Activated T-helper 2 cell treated with anti-CD3 and anti-CD28 coated beads, Interferon-gamma antibody, Interleukin-2, Interleukin-4, amounts not matched to agents 10 μg/mL and 5 μg/mL and 100 μg/mL, durations not matched to agents 14 hours and 24 hours and 36 hours (primary cell): ENCODE results near the gene SGCB. TPM values are rescaled to one million over a fixed set of nuclear protein-coding genes. Genes with fewer than 3 reads are reported as not detected.

Experiments used
- DNase-seq: peaks from one replicate; pipeline ENCODE4 v3.0.0; 2021; ENCODE audit warnings: low spot score
- H3K27ac Mint-ChIP-seq: one replicate; pipeline ENCODE4 v1.8.0; 2021; ENCODE audit warnings: mixed read lengths
- H3K27me3 Mint-ChIP-seq: one replicate; pipeline ENCODE4 v1.8.0; 2021; ENCODE audit warnings: low read depth, mixed read lengths
- H3K36me3 Mint-ChIP-seq: one replicate; pipeline ENCODE4 v1.8.0; 2021; ENCODE audit warnings: low read depth, mixed read lengths
- H3K4me1 Mint-ChIP-seq: one replicate; pipeline ENCODE4 v1.8.0; 2021; ENCODE audit warnings: low read depth, mixed read lengths
- H3K4me3 Mint-ChIP-seq: one replicate; pipeline ENCODE4 v1.8.0; 2021; ENCODE audit warnings: low read depth, mild to moderate bottlenecking, moderate library complexity, mixed read lengths
- H3K9me3 Mint-ChIP-seq: one replicate; pipeline ENCODE4 v1.8.0; 2021; ENCODE audit warnings: mixed read lengths
- intact Hi-C: fragments of 100-400 bp; cut with micrococcal nuclease; formaldehyde crosslinking; loops from one replicate; pipeline ENCODE4 v1.15.1; 2023
- total RNA-seq: library from RNA; stranded (reverse); gene quantifications from 2 replicates; pipeline ENCODE4 v1.2.3, GENCODE V29; 2022

The SGCB gene
- total RNA-seq, 1 donor from 2014 or later: 21.2 TPM

DNA sequence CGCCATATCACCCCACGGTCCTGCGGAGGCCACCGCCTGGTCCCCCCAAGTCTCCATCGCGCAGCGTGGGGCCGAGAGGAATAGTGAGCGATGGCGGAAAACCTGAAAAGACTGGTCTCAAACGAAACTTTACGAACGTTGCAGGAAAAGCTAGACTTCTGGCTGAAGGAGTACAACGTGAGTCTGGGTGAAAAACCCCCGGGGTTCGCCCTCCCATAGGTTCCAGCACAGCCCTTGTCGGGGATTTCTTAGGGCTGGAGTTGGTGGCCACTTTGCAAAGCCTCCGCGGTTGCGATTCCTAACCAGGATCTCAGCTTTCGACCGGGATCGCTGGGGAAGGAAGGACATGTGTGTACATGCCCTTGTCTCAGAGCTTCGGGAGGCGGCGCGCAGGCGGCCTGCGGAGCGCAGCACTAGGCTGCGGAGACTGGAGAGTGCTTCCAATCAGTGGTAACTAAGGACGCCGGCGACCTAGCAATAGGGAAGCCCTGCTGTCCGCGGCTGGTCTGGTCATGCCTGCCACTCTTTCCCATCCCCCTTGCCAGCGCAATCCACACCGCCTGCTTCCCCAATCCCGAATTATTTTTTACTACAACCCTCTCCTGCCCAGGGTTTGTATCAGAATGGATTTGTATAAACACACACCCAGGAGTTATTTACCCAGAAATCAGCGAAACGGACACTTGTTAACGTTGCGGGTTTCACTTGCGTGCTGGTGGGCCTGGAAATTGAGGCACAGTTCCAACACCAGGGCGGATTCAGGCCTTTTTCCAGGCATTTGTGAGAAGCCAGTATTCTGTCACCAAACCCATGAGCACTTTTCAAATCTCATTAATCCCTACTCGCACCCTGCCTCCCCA is 13.7 kb upstream of the SGCB start:
- Mint-ChIP-seq H3K4me3 (peak overlapping the region; percentile 57), H3K4me1 (peaks cover 2% of the 10 kb centered on the region), H3K36me3 (no peaks in the 10 kb centered on the region), H3K27me3 (peaks cover 55% of the 10 kb centered on the region), H3K27ac (no peak overlapping the region), H3K9me3 (no peaks in the 10 kb centered on the region)
- DNase-seq: no peak
- intact Hi-C loops: no loop called here

DNA sequence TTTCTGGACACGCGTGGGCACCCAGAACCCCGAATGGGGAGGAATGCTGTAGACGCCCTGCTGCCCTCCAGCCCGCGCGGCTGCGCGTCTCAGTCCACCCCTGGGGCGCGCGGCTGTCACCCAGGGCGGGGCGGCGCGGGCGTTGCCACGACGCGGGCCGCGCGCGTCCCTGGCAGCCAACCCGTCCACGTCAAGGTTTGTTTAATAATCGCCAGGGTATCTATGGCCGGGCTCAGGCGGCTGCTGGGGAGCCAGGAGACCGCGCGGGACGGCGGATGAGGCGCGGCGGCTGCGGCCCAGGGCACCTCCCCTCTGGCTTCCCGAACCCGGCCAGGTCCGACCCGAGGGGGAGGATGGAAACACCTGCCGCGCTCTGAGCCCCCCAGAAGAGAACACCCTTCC is 13.1 kb upstream of the SGCB start, which contains the start of gene SPATA18:
Gene SPATA18 (plus strand): TSS at position 92 of the 402 bp plus-strand sequence. CDS start 401 bp downstream, outside the sequence.
- H3K27me3 Mint-ChIP-seq: peaks cover 58% of the 10 kb centered on the region
- no peak for DNase-seq
- peak within 1 kb of the TSS; percentile 57 for H3K4me3 Mint-ChIP-seq
- intact Hi-C loops: no loop called here
- H3K27ac Mint-ChIP-seq: no peak within 1 kb of the TSS
- no peaks in the 10 kb centered on the region for H3K9me3 Mint-ChIP-seq
- H3K4me1 Mint-ChIP-seq: peaks cover 2% of the 10 kb centered on the region
- no peaks in the 10 kb centered on the region for H3K36me3 Mint-ChIP-seq

DNA sequence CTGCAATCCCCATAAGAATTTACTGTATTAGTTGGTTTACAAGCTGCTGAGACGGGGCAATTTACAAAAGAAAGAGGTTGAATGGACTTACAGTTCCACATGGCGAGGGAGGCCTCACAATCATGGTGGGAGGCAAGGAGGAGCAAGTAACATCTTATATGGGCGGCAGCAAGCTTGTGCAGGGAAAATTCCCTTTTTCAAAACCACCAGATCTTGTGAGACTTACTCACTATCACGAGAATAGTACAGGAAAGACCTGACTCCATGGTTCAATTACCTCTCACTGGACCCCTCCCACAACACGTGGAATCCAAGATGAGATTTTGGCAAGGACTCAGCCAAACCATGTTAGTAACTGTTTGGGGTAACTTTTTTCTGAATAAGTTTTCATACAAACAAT is 11.2 kb upstream of the SGCB start:
- intact Hi-C loops: no loop called here
- peaks cover 2% of the 10 kb centered on the region for H3K4me1 Mint-ChIP-seq
- no peaks in the 10 kb centered on the region for H3K9me3 Mint-ChIP-seq
- H3K36me3 Mint-ChIP-seq: no peaks in the 10 kb centered on the region
- no peak overlapping the region for H3K27ac Mint-ChIP-seq
- no peak for DNase-seq
- peaks cover 56% of the 10 kb centered on the region for H3K27me3 Mint-ChIP-seq
- H3K4me3 Mint-ChIP-seq: no peak overlapping the region

DNA sequence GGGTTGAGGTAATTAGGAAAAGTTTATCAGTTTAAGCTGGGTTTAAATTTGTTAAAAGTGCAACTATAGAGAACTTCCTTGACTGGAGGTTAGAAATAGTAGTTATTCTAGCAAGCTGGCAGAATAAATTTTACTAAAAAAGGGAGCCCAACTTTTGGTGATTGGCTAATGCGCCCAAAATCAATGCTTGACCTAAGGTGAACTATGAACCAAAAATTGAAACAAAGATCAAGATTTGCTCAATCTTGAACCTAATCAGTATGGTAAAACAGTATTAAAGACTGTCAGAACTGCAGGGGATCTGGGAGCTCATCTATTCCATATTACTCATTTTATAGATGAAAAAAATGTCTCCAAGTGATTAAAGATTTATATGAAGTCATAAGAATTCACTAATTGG is 6.9 kb upstream of the SGCB start:
- H3K27me3 Mint-ChIP-seq: peaks cover 49% of the 10 kb centered on the region
- no peak overlapping the region for H3K4me3 Mint-ChIP-seq
- intact Hi-C loops: no loop called here

DNA sequence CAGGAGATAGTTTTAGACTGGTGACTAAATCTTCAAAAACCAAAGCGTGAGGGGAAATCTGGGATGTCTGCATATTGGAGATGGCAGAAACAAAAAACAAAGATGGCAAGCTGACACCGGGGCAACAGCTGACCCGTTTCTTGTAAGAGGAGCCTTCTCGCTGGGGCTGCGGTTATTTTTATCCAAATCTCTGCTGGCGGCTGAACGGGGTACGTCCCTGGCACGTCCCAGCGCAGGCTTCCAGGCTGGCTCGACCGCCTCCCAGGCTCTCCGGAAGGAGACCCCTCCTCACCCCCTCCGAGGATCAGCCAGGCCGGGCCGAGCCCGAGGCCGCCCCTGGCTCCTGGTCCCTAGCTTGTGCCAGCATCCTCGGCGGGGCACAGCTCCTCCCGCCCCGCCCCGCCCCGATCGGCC is 403 bp downstream of the SGCB start:
- DNase-seq: no peak
- peaks cover 28% of the 10 kb centered on the region for H3K27me3 Mint-ChIP-seq
- intact Hi-C loops: loop anchor here (1.0 to 10.0 kb wide), 2 partner anchors 194 to 677 kb away; partner anchors contain the start of gene DCUN1D4
- peaks cover 3% of the 10 kb centered on the region for H3K36me3 Mint-ChIP-seq
- H3K9me3 Mint-ChIP-seq: no peaks in the 10 kb centered on the region
- peak overlapping the region; percentile 86 for H3K4me3 Mint-ChIP-seq
- peak overlapping the region; percentile 33 for H3K27ac Mint-ChIP-seq
- peaks cover 24% of the 10 kb centered on the region for H3K4me1 Mint-ChIP-seq

More for the DNA sequence above, 6.9 kb upstream of the SGCB start:
- Mint-ChIP-seq H3K27ac (no peak overlapping the region), H3K4me1 (no peaks in the 10 kb centered on the region), H3K9me3 (no peaks in the 10 kb centered on the region), H3K36me3 (no peaks in the 10 kb centered on the region)
- no peak for DNase-seq

DNA sequence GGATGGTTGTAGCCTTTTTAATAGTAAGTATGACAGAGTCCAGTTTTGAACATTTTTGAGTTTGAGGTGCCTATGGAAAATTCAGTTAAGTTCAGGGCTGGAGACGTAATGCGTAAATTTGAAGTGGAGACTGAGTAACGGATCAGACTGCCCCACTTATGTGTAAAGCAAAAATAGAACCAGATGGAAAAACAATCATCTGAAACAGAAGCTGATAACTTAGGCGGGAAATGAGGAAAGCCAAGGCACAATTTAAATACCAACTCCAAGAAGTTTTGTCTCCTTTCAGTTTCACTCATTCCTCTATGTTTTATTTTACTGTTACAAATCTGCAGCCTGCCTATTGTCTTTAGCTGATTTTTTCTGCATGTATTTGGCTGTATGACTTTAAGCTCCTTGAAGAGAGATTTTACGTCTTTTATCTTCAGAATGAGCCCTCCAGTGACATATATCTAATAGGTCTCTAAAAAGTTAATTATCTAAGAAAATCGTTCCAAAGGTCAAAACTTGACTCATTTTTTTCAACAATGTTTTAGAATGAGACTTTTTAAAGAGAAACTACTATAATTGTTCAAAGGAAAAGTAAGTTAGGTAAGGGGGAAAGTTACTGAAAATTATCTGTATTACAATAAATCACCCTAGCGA is 1.1 kb downstream of the SGCB start:
- Mint-ChIP-seq H3K4me1 (peaks cover 24% of the 10 kb centered on the region), H3K27me3 (peaks cover 24% of the 10 kb centered on the region), H3K27ac (peak overlapping the region; percentile 33), H3K9me3 (no peaks in the 10 kb centered on the region), H3K4me3 (peak overlapping the region; percentile 86), H3K36me3 (peaks cover 3% of the 10 kb centered on the region)
- no peak for DNase-seq
- intact Hi-C loops: loop anchor here (10.0 kb wide), 1 partner anchor 678 kb away; no protein-coding TSS in a partner anchor

DNA sequence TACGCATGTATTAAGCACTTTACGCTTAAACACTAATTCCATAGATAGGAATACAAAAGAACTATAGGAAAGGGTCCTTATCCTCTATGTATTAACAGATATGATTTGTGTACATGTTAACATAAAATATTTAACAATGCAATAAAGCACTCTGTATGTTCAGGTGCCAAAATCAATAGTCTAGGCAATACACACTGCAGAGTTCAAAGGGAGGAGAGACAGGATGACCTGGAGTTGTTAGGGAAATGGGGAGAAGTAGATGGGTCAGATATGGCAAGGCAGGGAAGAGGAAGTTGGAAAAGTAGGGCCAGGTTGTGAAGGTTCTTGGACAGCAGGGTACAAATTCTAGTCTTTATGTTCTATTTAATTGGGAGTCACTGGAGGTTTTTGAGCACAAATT is 2.9 kb downstream of the SGCB start:
- no peak for DNase-seq
- peaks cover 10% of the 10 kb centered on the region for H3K27me3 Mint-ChIP-seq
- H3K4me3 Mint-ChIP-seq: no peak overlapping the region
- intact Hi-C loops: loop anchor here (10.0 kb wide), 1 partner anchor 680 kb away; no protein-coding TSS in a partner anchor
- H3K4me1 Mint-ChIP-seq: peaks cover 24% of the 10 kb centered on the region
- H3K9me3 Mint-ChIP-seq: no peaks in the 10 kb centered on the region
- peaks cover 8% of the 10 kb centered on the region for H3K36me3 Mint-ChIP-seq
- no peak overlapping the region for H3K27ac Mint-ChIP-seq

DNA sequence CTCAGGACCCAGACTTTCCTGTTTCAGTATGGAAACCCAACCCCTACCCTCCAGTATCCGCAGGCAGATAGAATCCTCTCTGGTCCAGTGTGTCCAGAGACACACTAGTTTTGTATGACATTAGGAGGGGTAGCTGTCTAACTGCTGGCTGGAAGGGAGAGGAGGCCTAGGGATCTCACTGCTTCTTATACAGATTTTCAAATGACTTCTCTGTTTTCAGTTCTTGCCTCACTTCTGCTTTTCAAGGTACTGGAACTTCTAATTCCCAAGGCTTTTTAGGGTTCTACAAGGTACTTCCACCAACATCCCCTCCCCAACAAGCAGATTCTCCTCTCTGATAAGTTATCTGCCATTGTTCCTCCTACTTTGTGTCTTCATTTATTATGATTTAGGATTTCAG is 6.1 kb downstream of the SGCB start:
- Mint-ChIP-seq H3K27me3 (no peaks in the 10 kb centered on the region), H3K9me3 (no peaks in the 10 kb centered on the region), H3K27ac (no peak overlapping the region), H3K4me1 (peaks cover 14% of the 10 kb centered on the region), H3K36me3 (peaks cover 26% of the 10 kb centered on the region), H3K4me3 (no peak overlapping the region)
- no peak for DNase-seq
- intact Hi-C loops: loop anchor here (10.0 kb wide), 1 partner anchor 683 kb away; no protein-coding TSS in a partner anchor

DNA sequence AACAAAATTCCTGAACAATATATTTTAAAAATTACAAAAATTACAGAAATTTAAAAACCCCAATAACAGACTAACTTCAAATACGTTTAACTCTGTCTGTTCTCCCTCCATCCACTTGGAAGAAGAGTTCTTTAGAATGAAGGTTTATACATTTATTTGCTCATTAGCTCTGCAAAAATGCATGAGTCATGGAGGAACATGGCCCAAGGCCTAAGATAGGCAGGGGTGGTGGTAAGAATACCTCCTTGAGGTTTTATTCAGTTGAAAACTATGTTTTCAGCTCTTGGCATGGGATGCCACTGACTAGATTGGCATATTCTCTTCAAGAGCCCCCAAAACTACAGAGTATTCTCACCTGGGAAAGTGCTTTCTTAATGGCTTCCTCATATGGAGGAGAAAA is 9.1 kb downstream of the SGCB start:
- no peaks in the 10 kb centered on the region for H3K9me3 Mint-ChIP-seq
- intact Hi-C loops: loop anchor here (5.0 kb wide), 1 partner anchor 132 kb away; no protein-coding TSS in a partner anchor
- no peaks in the 10 kb centered on the region for H3K4me1 Mint-ChIP-seq
- peaks cover 24% of the 10 kb centered on the region for H3K36me3 Mint-ChIP-seq
- no peaks in the 10 kb centered on the region for H3K27me3 Mint-ChIP-seq
- no peak for DNase-seq
- no peak overlapping the region for H3K4me3 Mint-ChIP-seq
- no peak overlapping the region for H3K27ac Mint-ChIP-seq

DNA sequence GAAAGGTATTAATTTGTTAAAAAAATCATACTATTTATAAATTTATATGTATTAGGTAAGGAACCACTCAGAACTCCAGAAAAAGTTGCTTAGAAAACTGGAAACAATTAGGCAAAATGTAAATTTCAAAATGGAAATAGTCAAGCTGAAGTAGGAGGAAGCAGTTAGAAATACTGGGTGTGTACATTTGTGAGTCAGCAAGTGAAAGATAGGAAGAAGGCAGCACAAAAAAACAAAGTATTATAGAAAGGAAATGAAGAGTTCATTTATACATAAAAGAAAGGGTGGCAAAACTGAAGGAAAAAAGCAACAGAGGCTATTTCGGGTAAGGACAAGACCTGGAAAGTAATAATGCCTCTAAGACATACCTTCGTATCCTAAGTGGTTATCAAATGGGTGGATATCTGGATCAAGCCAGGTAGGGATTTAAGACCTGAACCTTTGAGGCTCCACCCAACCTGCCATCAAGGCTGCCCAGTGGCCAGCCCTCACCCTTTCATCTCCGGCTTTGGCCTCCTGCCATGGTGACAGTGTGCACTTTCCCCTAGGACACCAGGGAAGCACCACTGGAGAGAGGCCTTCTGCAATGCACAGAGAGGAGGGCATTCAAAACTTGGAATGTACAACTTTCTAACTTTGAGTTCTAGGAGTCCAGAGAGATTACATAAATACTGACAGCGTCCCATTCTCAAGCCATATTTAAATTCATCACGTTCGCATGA is 18.0 kb downstream of the SGCB start, which contains the start of gene LRRC66:
Gene LRRC66 (minus strand): TSS at position 428 of the 722 bp plus-strand sequence. CDS start 2,750 bp downstream, outside the sequence.
- no peak within 1 kb of the TSS for H3K4me3 Mint-ChIP-seq
- no peaks in the 10 kb centered on the region for H3K9me3 Mint-ChIP-seq
- no peaks in the 10 kb centered on the region for H3K4me1 Mint-ChIP-seq
- no peaks in the 10 kb centered on the region for H3K27me3 Mint-ChIP-seq
- peaks cover 4% of the 10 kb centered on the region for H3K36me3 Mint-ChIP-seq
- intact Hi-C loops: no loop called here
- H3K27ac Mint-ChIP-seq: no peak within 1 kb of the TSS
- no peak for DNase-seq

DNA sequence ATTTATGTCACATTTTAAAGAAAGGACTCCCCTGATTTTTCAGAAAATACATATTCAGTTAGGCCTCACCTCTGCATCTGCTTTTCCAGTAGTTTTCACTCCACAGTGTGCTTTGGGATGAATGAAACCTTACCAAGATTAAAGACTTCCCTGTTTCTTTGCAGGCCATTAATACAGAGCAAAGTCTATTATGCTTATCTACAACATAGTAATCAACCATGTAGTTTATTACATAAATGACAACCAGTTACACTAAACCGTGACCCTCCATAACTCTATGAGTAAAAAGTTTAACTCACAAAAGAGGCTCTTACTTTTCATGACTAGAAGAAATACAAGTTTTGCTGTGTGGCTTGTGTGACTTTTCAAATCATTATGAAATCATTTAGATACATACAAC is 20.3 kb downstream of the SGCB start:
- H3K9me3 Mint-ChIP-seq: no peaks in the 10 kb centered on the region

DNA sequence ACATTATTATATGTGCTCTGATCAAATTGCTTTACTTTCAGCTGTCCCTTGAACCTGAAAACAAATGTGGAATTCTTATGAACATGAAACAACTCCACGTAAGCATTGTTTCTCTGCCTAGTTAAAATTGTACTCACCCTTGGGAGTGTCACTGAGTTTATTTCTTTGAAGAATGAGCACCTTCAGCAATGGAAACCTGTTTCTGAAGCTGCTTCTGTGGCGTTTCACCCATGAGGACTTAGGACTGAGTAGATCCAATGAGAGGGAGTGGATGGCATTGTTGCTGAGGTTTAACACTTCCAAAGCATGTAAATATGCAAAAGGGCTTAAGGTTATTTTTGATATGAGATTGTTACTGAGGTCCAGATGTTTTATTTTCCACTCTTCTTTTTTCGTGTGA is 21.1 kb downstream of the SGCB start:
- Mint-ChIP-seq H3K27ac (no peak overlapping the region), H3K27me3 (no peaks in the 10 kb centered on the region), H3K4me1 (no peaks in the 10 kb centered on the region), H3K36me3 (no peaks in the 10 kb centered on the region), H3K4me3 (no peak overlapping the region), H3K9me3 (no peaks in the 10 kb centered on the region)
- DNase-seq: no peak
- intact Hi-C loops: no loop called here

More for the DNA sequence above, 20.3 kb downstream of the SGCB start:
- DNase-seq: no peak
- Mint-ChIP-seq H3K27me3 (no peaks in the 10 kb centered on the region), H3K4me3 (no peak overlapping the region), H3K4me1 (no peaks in the 10 kb centered on the region), H3K36me3 (no peaks in the 10 kb centered on the region), H3K27ac (no peak overlapping the region)
- intact Hi-C loops: no loop called here
